HepG2 (cell line): ENCODE data around the gene ATP9A. TPM values are rescaled to one million over a fixed set of nuclear protein-coding genes. Genes with fewer than 3 reads are reported as not detected.

ENCODE experiments used
- ELF3 ChIP-seq: IDR thresholded peaks from 2 replicates; pipeline ENCODE4 v1.6.1; 2016; ENCODE audit warnings: missing genetic modification reagents, missing compliant biosample characterization
- FOXP1 ChIP-seq, 2 experiments: fragments of 450-650 bp in 1 of 2; IDR thresholded peaks; 2 replicates each; pipeline ENCODE4 v1.6.1; 2017 to 2018; ENCODE audit warnings: antibody characterized with exemption in 1 of 2
- KDM4B ChIP-seq: sonication (generic); formaldehyde crosslinking; IDR thresholded peaks from 2 replicates; pipeline ENCODE4 v1.4.0; 2020; ENCODE audit warnings: missing genetic modification reagents
- MAFG ChIP-seq: sonication (generic); formaldehyde crosslinking; IDR thresholded peaks from 2 replicates; pipeline ENCODE4 v1.5.1; 2020; ENCODE audit warnings: mild to moderate bottlenecking, missing genetic modification reagents
- MAX ChIP-seq: IDR thresholded peaks from 2 replicates; pipeline ENCODE4 v1.6.1; 2012; ENCODE audit warnings: inconsistent platforms
- MBD4 ChIP-seq: IDR thresholded peaks from 2 replicates; pipeline ENCODE4 v1.6.1; 2012; ENCODE audit warnings: low read length, inconsistent platforms, borderline replicate concordance
- MED8 ChIP-seq: sonication (generic); formaldehyde crosslinking; IDR thresholded peaks from 2 replicates; pipeline ENCODE4 v1.8.1; 2023; ENCODE audit warnings: mild to moderate bottlenecking, missing genetic modification reagents; ENCODE audit not compliant: insufficient replicate concordance
- RBM22 ChIP-seq: fragments of 200-400 bp; formaldehyde crosslinking; optimal IDR thresholded peaks from 2 replicates; pipeline ENCODE3; 2017; ENCODE audit warnings: mild to moderate bottlenecking, low read length, moderate library complexity
- SUZ12 ChIP-seq: fragments of 150-350 bp; IDR thresholded peaks from 2 replicates; pipeline ENCODE4 v1.6.1; 2014; ENCODE audit warnings: low read depth, low read length
- TCF7 ChIP-seq: sonication (generic); IDR thresholded peaks from 2 replicates; pipeline ENCODE4 v1.6.1; 2016; ENCODE audit warnings: antibody characterized with exemption, low read depth
- TERF1 ChIP-seq: sonication (generic); formaldehyde crosslinking; IDR thresholded peaks from 2 replicates; pipeline ENCODE4 v1.8.0; 2022; ENCODE audit warnings: mild to moderate bottlenecking, missing genetic modification reagents, moderate library complexity
- TGIF2 ChIP-seq: IDR thresholded peaks from 2 replicates; pipeline ENCODE4 v1.6.1; 2016; ENCODE audit warnings: control low read depth, missing compliant biosample characterization
- THRA ChIP-seq: sonication (generic); formaldehyde crosslinking; IDR thresholded peaks from 2 replicates; pipeline ENCODE4 v1.4.0; 2020; ENCODE audit warnings: missing genetic modification reagents, borderline replicate concordance
- ZC3H13 ChIP-seq: sonication (generic); formaldehyde crosslinking; IDR thresholded peaks from 2 replicates; pipeline ENCODE4 v1.8.1; 2023; ENCODE audit warnings: mild to moderate bottlenecking, missing genetic modification reagents, moderate library complexity
- ZNF335 ChIP-seq: sonication (generic); formaldehyde crosslinking; IDR thresholded peaks from 2 replicates; pipeline ENCODE4 v1.4.0; 2020; ENCODE audit warnings: missing genetic modification reagents
- ZNF407 ChIP-seq: sonication (generic); formaldehyde crosslinking; IDR thresholded peaks from one replicate; pipeline ENCODE4 v1.5.1; 2020; ENCODE audit warnings: mild to moderate bottlenecking, missing genetic modification reagents; ENCODE audit errors: not compliant biosample characterization
- ZNF567 ChIP-seq: sonication (generic); formaldehyde crosslinking; IDR thresholded peaks from 2 replicates; pipeline ENCODE4 v1.8.1; 2023; ENCODE audit warnings: mild to moderate bottlenecking, missing genetic modification reagents, borderline replicate concordance
- polyA plus RNA-seq, 8 experiments: library from polyadenylated mRNA; depleted of rRNA in 3 of 8; stranded (reverse) in 7 of 8; unstranded in 1 of 8; fragments of >200 nt; fragmentation: Illumina TruSeq in 4 of 8; extraction: Trizol in 4 of 8; gene quantifications; 2 replicates each; pipeline versions ENCODE4 v1.2.1 to v1.2.3, GENCODE V29; 2011 to 2016; ENCODE audit warnings: low read depth in 4 of 8, missing spikeins in 1 of 8, mixed read lengths in 1 of 8; ENCODE audit not compliant: insufficient read depth in 1 of 8
- total RNA-seq, 5 experiments: library from RNA; depleted of rRNA; stranded (reverse); fragments of >200 nt; fragmentation: Illumina TruSeq; extraction: Trizol; gene quantifications; 2 replicates each; pipeline ENCODE4 v1.2.3, GENCODE V29; 2016; ENCODE audit warnings: low read depth in 1 of 5

ATP9A gene
- total and polyA plus RNA-seq, 2 of the 13 experiments (the other 11 are each of a cell fraction or from before 2014, with no cell fraction given): 11.8 to 18.5 TPM

GRCh38 chr20:51563486-51564332, 204.5 kb downstream of the ATP9A start (continued):
- TF ChIP-seq TERF1 (CRISPR knock-in tag) (no peak), ELF3 (CRISPR knock-in tag) (peak; percentile 49; the same call in 1 of the 2 replicates), MED8 (CRISPR knock-in tag) (no peak), MAFG (no peak), MAX (peak; percentile 38; the same call in 1 of the 2 replicates), SUZ12 (0 out of 2 replicates have a peak, but pooled peaks have one; percentile 17), FOXP1 (IDR thresholded peaks at IDR 0.05) (peak; percentile 49; the same call in 1 of the 2 replicates), FOXP1 (CRISPR knock-in tag; IDR thresholded peaks at IDR 0.05) (peak; percentile 92), KDM4B (no peak), THRA (CRISPR knock-in tag) (peak; percentile 12; the same call in 1 of the 2 replicates), TGIF2 (0 out of 2 replicates have a peak, but pooled peaks have one; percentile 53), ZC3H13 (no peak), ZNF407 (CRISPR knock-in tag) (no peak), TCF7 (peak; percentile 20; the same call in 1 of the 2 replicates), RBM22 (no peak), MBD4 (no peak), ZNF567 (CRISPR knock-in tag) (no peak), ZNF335 (0 out of 2 replicates have a peak, but pooled peaks have one; percentile 65)
